PC-9 (cell line): ENCODE results near the gene CST7. TPM values are rescaled to one million over a fixed set of nuclear protein-coding genes. Genes with fewer than 3 reads are reported as not detected.

Source experiments
- BruUV-seq: library from RNA; stranded (reverse); fragments of 400-500 nt; replicated peaks from 2 replicates; lab custom pipeline; 2021; lab: Mats Ljungman, UMichigan
- CTCF ChIA-PET: fragments of 300-600 bp; sonication (Branson Sonifier 250); formaldehyde crosslinking; loops from one replicate; lab custom pipeline; 2022; ENCODE audit warnings: antibody characterized with exemption; lab: Charles Lee
- POLR2A ChIA-PET: fragments of 300-600 bp; sonication (Branson Sonifier 250); formaldehyde crosslinking; loops from one replicate; lab custom pipeline; 2022; ENCODE audit warnings: antibody characterized with exemption; ENCODE audit not compliant: unreplicated experiment; lab: Charles Lee
- DNase-seq, 2 experiments: peaks; one replicate each; pipeline versions ENCODE4 v3.0.0 to v3.0.0-alpha.2; 2015 to 2022; ENCODE audit warnings: mixed read lengths in 1 of 2
- H2AFZ ChIP-seq: fragments of 200-600 bp; sonication (generic); 2 replicates; pipeline ENCODE4 v1.8.1; 2017; ENCODE audit warnings: antibody characterized with exemption
- H3F3A ChIP-seq: fragments of 200-600 bp; sonication (generic); 2 replicates; pipeline ENCODE4 v1.8.1; 2017; ENCODE audit warnings: antibody characterized with exemption, mild to moderate bottlenecking, low read depth; ENCODE audit not compliant: insufficient read depth
- H3K27ac ChIP-seq: fragments of 200-600 bp; sonication (generic); 2 replicates; pipeline ENCODE4 v1.6.1; 2016; ENCODE audit warnings: mixed run types
- H3K27me3 ChIP-seq: fragments of 200-600 bp; sonication (generic); 2 replicates; pipeline ENCODE4 v1.6.1; 2016; ENCODE audit warnings: low read depth, mixed run types; ENCODE audit not compliant: insufficient read depth
- H3K36me3 ChIP-seq: fragments of 200-600 bp; sonication (generic); 2 replicates; pipeline ENCODE4 v1.6.1; 2016; ENCODE audit warnings: low read depth, mixed run types
- H3K4me1 ChIP-seq: fragments of 200-600 bp; sonication (generic); replicated peaks from 2 replicates; pipeline ENCODE4 v1.6.1; 2016; ENCODE audit warnings: mixed run types; ENCODE audit not compliant: insufficient read depth
- H3K4me2 ChIP-seq: fragments of 200-600 bp; sonication (generic); 2 replicates; pipeline ENCODE4 v1.6.1; 2017; ENCODE audit warnings: mixed run types
- H3K4me3 ChIP-seq: fragments of 200-600 bp; sonication (generic); 2 replicates; pipeline ENCODE4 v1.6.1; 2016; ENCODE audit warnings: mixed run types
- H3K79me2 ChIP-seq: fragments of 200-600 bp; sonication (generic); 2 replicates; pipeline ENCODE4 v1.6.1; 2017; ENCODE audit warnings: low read depth, mixed run types
- H3K9me2 ChIP-seq: fragments of 200-600 bp; sonication (generic); 2 replicates; pipeline ENCODE4 v1.8.1; 2017; ENCODE audit warnings: mild to moderate bottlenecking; ENCODE audit not compliant: insufficient read depth
- H3K9me3 ChIP-seq: fragments of 200-600 bp; sonication (generic); 2 replicates; pipeline ENCODE4 v1.8.1; 2016; ENCODE audit warnings: low read depth; ENCODE audit not compliant: insufficient read depth
- H4K20me1 ChIP-seq: fragments of 200-600 bp; sonication (generic); 2 replicates; pipeline ENCODE4 v1.8.1; 2017; ENCODE audit not compliant: insufficient read depth
- CTCF ChIP-seq: fragments of 200-600 bp; sonication (generic); conservative IDR thresholded peaks from 2 replicates; pipeline ENCODE4 v1.6.1; 2017; ENCODE audit warnings: mixed run types, antibody characterized with exemption, mild to moderate bottlenecking, moderate library complexity
- EZH2 ChIP-seq: fragments of 200-600 bp; sonication (generic); IDR thresholded peaks from 2 replicates; pipeline ENCODE4 v1.8.0; 2017; ENCODE audit warnings: antibody characterized with exemption, low read depth
- intact Hi-C: fragments of 100-400 bp; cut with micrococcal nuclease; formaldehyde crosslinking; loops from one replicate; pipeline ENCODE4 v1.10.0; 2022; ENCODE audit not compliant: unreplicated experiment
- total RNA-seq: library from RNA; stranded (reverse); gene quantifications from 2 replicates; pipeline ENCODE4 v1.2.3, GENCODE V29; 2021

CST7 gene
- total RNA-seq, 1 experiment from 2014 or later: not detected

DNA sequence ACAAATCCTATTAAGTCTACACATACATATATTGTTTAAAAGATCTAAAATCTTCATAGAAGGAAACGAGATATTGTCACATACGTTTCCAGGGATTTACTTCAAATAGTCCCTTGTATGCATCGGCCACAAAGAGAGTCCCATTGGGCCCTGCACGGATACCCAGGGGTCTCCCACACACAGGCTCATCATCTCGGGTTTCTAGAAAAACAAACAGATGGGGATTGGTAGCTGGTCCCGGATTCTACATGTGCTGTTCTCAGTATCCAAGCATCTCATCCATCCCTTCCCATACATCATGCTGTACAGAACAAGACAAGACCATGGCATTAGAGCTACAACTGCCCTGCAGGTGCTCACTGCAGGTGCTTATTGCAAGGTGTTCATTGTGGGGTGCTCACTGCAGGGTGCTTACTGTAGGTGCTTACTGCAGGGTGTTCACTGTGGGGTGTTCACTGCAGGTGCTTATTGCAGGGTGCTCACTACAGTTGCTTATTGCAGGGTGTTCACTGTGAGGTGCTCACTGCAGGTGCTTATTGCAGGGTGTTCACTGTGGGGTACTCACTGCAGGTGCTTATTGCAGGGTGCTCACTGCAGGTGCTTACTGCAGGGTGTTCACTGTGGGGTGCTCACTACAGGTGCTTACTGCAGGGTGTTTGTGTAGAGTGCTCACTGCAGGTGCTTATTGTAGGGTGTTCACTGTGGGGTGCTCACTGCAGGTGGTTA lies 22.5 kb downstream of the CST7 start:
- intact Hi-C loops: no loop called here
- H3K4me2 ChIP-seq: no peak overlapping the region
- H3K9me2 ChIP-seq: no peaks in the 10 kb centered on the region
- ChIA-PET POLR2A (no interaction called here), CTCF (no interaction called here)
- H3K79me2 ChIP-seq: no peaks in the 10 kb centered on the region
- H2AFZ ChIP-seq: no peak overlapping the region
- H3K4me3 ChIP-seq: no peak overlapping the region
- no peaks in the 10 kb centered on the region for H4K20me1 ChIP-seq
- TF ChIP-seq EZH2: no peak
- TF ChIP-seq CTCF: no peak
- no peak for DNase-seq
- 0 out of 2 replicates have a peak, but pooled peaks cover 5% of the 10 kb centered on the region for H3K9me3 ChIP-seq
- no peak overlapping the region for H3K27ac ChIP-seq
- no peaks in the 10 kb centered on the region for H3F3A ChIP-seq
- H3K4me1 ChIP-seq: no peaks in the 10 kb centered on the region
- H3K27me3 ChIP-seq: no peaks in the 10 kb centered on the region
- H3K36me3 ChIP-seq: peaks cover 28% of the 10 kb centered on the region
- BruUV-seq: no TSS peak

DNA sequence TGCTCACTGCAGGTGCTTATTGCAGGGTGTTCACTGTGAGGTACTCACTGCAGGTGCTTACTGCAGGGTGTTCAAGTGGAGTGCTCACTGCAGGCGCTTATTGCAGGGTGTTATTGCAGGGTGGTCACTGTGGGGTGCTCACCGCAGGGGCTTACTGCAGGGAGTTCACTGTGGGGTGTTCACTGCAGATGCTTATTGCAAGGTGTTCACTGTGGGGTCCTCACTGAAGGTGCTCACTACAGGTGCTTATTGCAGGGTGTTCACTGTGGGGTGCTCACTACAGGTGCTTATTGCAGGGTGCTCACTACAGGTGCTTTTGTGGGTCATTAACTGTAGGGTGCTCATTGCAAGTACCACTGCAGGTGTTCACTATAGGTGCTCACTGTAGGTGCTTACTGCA lies 23.3 kb downstream of the CST7 start:
- BruUV-seq: no TSS peak
- Histone ChIP-seq H2AFZ (no peak overlapping the region), H3K9me3 (peaks cover 10% of the 10 kb centered on the region; the same call in 1 of the 2 replicates), H3F3A (no peaks in the 10 kb centered on the region), H3K36me3 (peaks cover 31% of the 10 kb centered on the region), H3K4me3 (no peak overlapping the region), H3K9me2 (no peaks in the 10 kb centered on the region), H3K27ac (no peak overlapping the region), H3K27me3 (no peaks in the 10 kb centered on the region), H3K79me2 (no peaks in the 10 kb centered on the region), H3K4me2 (no peak overlapping the region), H3K4me1 (no peaks in the 10 kb centered on the region), H4K20me1 (no peaks in the 10 kb centered on the region)
- DNase-seq: no peak
- ChIA-PET CTCF (no interaction called here), POLR2A (no interaction called here)
- intact Hi-C loops: no loop called here
- no peak for TF ChIP-seq EZH2
- TF ChIP-seq CTCF: no peak

- Histone ChIP-seq H3K27ac (no peak overlapping the region), H3K4me1 (no peaks in the 10 kb centered on the region), H4K20me1 (no peaks in the 10 kb centered on the region), H3K9me2 (no peaks in the 10 kb centered on the region), H3F3A (no peaks in the 10 kb centered on the region), H3K4me3 (no peak overlapping the region), H3K9me3 (peaks cover 10% of the 10 kb centered on the region; the same call in 1 of the 2 replicates), H3K79me2 (no peaks in the 10 kb centered on the region), H3K36me3 (peaks cover 32% of the 10 kb centered on the region), H3K4me2 (no peak overlapping the region), H2AFZ (no peak overlapping the region), H3K27me3 (no peaks in the 10 kb centered on the region)
- TF ChIP-seq CTCF (no peak), EZH2 (no peak)
- ChIA-PET CTCF (no interaction called here), POLR2A (no interaction called here)
- DNase-seq: no peak
- intact Hi-C loops: no loop called here
- no TSS peak for BruUV-seq
These were observed 28.3 kb downstream of the CST7 start for GRCh38 chr20:24977336-24977735.
